GM23338 (cell line): ENCODE data around the gene ARR3. TPM values are rescaled to one million over a fixed set of nuclear protein-coding genes. Genes with fewer than 3 reads are reported as not detected.

Experiments used
- ATAC-seq: fragments of 200-7000 bp; cut with Tn5 transposase; 3 replicates; pipeline ENCODE4 v1.9.1; 2020
- DNase-seq: peaks from one replicate; pipeline ENCODE4 v3.0.0-alpha.2; 2015; ENCODE audit warnings: low spot score
- H2AFZ ChIP-seq: fragments of 200-600 bp; sonication (generic); 2 replicates; pipeline ENCODE4 v1.8.0; 2016; ENCODE audit warnings: antibody characterized with exemption, mild to moderate bottlenecking, moderate library complexity
- H3F3A ChIP-seq: fragments of 200-600 bp; sonication (generic); replicated peaks from 2 replicates; pipeline ENCODE4 v1.8.0; 2017; ENCODE audit warnings: antibody characterized with exemption, mixed run types, low read depth
- H3K27ac ChIP-seq: fragments of 200-600 bp; sonication (generic); 2 replicates; pipeline ENCODE4 v1.6.1; 2016; ENCODE audit warnings: low read depth
- H3K27me3 ChIP-seq: fragments of 200-600 bp; sonication (generic); 2 replicates; pipeline ENCODE4 v1.8.0; 2016; ENCODE audit warnings: mild to moderate bottlenecking, mixed run types, moderate library complexity; ENCODE audit not compliant: insufficient read depth
- H3K36me3 ChIP-seq: fragments of 200-600 bp; sonication (generic); 2 replicates; pipeline ENCODE4 v1.8.0; 2016; ENCODE audit warnings: mild to moderate bottlenecking; ENCODE audit not compliant: insufficient read depth
- H3K4me1 ChIP-seq: fragments of 200-600 bp; sonication (generic); 2 replicates; pipeline ENCODE4 v1.8.0; 2016; ENCODE audit warnings: mild to moderate bottlenecking, moderate library complexity; ENCODE audit not compliant: insufficient read depth
- H3K4me2 ChIP-seq: fragments of 200-600 bp; sonication (generic); 2 replicates; pipeline ENCODE4 v1.7.1; 2017; ENCODE audit warnings: mixed run types
- H3K4me3 ChIP-seq: fragments of 200-600 bp; sonication (generic); 2 replicates; pipeline ENCODE4 v1.6.1; 2016; ENCODE audit warnings: mixed run types
- H3K79me2 ChIP-seq: fragments of 200-600 bp; sonication (generic); replicated peaks from 2 replicates; pipeline ENCODE4 v1.8.0; 2017; ENCODE audit warnings: mild to moderate bottlenecking; ENCODE audit not compliant: insufficient read depth
- H3K9me2 ChIP-seq: fragments of 200-600 bp; sonication (generic); 2 replicates; pipeline ENCODE4 v1.8.0; 2017; ENCODE audit not compliant: insufficient read depth
- H4K20me1 ChIP-seq: fragments of 200-600 bp; sonication (generic); replicated peaks from 2 replicates; pipeline ENCODE4 v1.8.0; 2017; ENCODE audit warnings: mild to moderate bottlenecking; ENCODE audit not compliant: insufficient read depth
- H3K27ac Mint-ChIP-seq: 2 replicates; pipeline ENCODE4 v1.8.0; 2020; ENCODE audit warnings: inconsistent platforms, mild to moderate bottlenecking, moderate library complexity, mixed read lengths
- H3K27me3 Mint-ChIP-seq: 3 replicates; pipeline ENCODE4 v1.8.0; 2022; ENCODE audit warnings: low read depth, mild to moderate bottlenecking, moderate library complexity, mixed read lengths, inconsistent platforms; ENCODE audit not compliant: insufficient read depth, poor library complexity
- H3K36me3 Mint-ChIP-seq: 3 replicates; pipeline ENCODE4 v1.8.0; 2021; ENCODE audit warnings: low read depth, mild to moderate bottlenecking, inconsistent platforms, moderate library complexity, mixed read lengths
- H3K4me1 Mint-ChIP-seq: 3 replicates; pipeline ENCODE4 v1.8.0; 2020; ENCODE audit warnings: mild to moderate bottlenecking, inconsistent platforms, mixed read lengths
- H3K4me3 Mint-ChIP-seq: 3 replicates; pipeline ENCODE4 v1.8.0; 2021; ENCODE audit warnings: moderate library complexity, mild to moderate bottlenecking, inconsistent platforms, mixed read lengths
- H3K9me3 Mint-ChIP-seq: 3 replicates; pipeline ENCODE4 v1.8.0; 2020; ENCODE audit warnings: moderate library complexity, mild to moderate bottlenecking, inconsistent platforms, mixed read lengths
- CREB1 ChIP-seq: fragments of 250-450 bp; sonication (Bioruptor Pico); IDR thresholded peaks from 2 replicates; pipeline ENCODE4 v1.5.0; 2020; ENCODE audit warnings: low read depth, mild to moderate bottlenecking, moderate library complexity
- CTCF ChIP-seq, 2 experiments: fragments of 200-600 bp in 1 of 2; sonication (generic) in 1 of 2; conservative IDR thresholded peaks; 2 replicates each; pipeline versions ENCODE4 v1.5.1 to v1.6.1; 2016 to 2017; ENCODE audit warnings: antibody characterized with exemption in 2 of 2, low read depth in 2 of 2, mild to moderate bottlenecking in 2 of 2, moderate library complexity in 1 of 2
- ETS1 ChIP-seq: IDR thresholded peaks from 2 replicates; pipeline ENCODE4 v1.6.1; 2016; ENCODE audit warnings: antibody characterized with exemption
- EZH2phosphoT487 ChIP-seq: fragments of 200-600 bp; sonication (generic); IDR thresholded peaks from one replicate; pipeline ENCODE4 v1.8.1; 2018; ENCODE audit warnings: antibody characterized with exemption; ENCODE audit not compliant: unreplicated experiment
- JUNB ChIP-seq: IDR thresholded peaks from one replicate; pipeline ENCODE4 v1.6.1; 2016; ENCODE audit warnings: antibody characterized with exemption; ENCODE audit not compliant: unreplicated experiment
- POLR2AphosphoS5 ChIP-seq: IDR thresholded peaks from 2 replicates; pipeline ENCODE4 v1.6.1; 2016; ENCODE audit warnings: antibody characterized with exemption, low read depth
- REST ChIP-seq: IDR thresholded peaks from one replicate; pipeline ENCODE4 v1.6.1; 2018; ENCODE audit warnings: antibody characterized with exemption; ENCODE audit not compliant: unreplicated experiment
- STAT1 ChIP-seq: IDR thresholded peaks from one replicate; pipeline ENCODE4 v1.6.1; 2016; ENCODE audit warnings: antibody characterized with exemption; ENCODE audit not compliant: unreplicated experiment
- ZNF114 ChIP-seq: fragments of 250-450 bp; sonication (Bioruptor Pico); IDR thresholded peaks from 2 replicates; pipeline ENCODE4 v1.5.0; 2020; ENCODE audit warnings: mild to moderate bottlenecking, moderate library complexity
- ZNF331 ChIP-seq: fragments of 250-450 bp; sonication (Bioruptor Pico); IDR thresholded peaks from 2 replicates; pipeline ENCODE4 v1.5.0; 2020; ENCODE audit warnings: low read depth, mild to moderate bottlenecking, moderate library complexity
- ZNF462 ChIP-seq: fragments of 250-450 bp; sonication (Bioruptor Pico); IDR thresholded peaks from 2 replicates; pipeline ENCODE4 v1.5.0; 2020; ENCODE audit warnings: mild to moderate bottlenecking, moderate library complexity
- polyA plus RNA-seq: library from polyadenylated mRNA; unstranded; fragments of >200 nt; fragmentation: Nextera tagmentation; extraction: Ambion mirVana; gene quantifications from 2 replicates; pipeline ENCODE4 v1.2.1, GENCODE V29; 2016
- total RNA-seq: library from RNA; depleted of rRNA; stranded (reverse); fragments of >200 nt; shearing (Covaris generic); gene quantifications from 2 replicates; pipeline ENCODE4 v1.2.3, GENCODE V29; 2014

The ARR3 gene
- total and polyA plus RNA-seq, 2 experiments from 2014 or later = not detected

GRCh38 chrX:70279081-70279480, 10.9 kb downstream of the ARR3 start:
- no peak for ATAC-seq
- Mint-ChIP-seq H3K27me3 (peaks cover 2% of the 10 kb centered on the region), H3K4me3 (no peak overlapping the region), H3K36me3 (no peaks in the 10 kb centered on the region), H3K4me1 (no peaks in the 10 kb centered on the region), H3K27ac (no peak overlapping the region), H3K9me3 (no peaks in the 10 kb centered on the region)
- H3K27me3 ChIP-seq = no peaks in the 10 kb centered on the region
- DNase-seq = no peak
- H3K4me2 ChIP-seq = no peak overlapping the region
- H3K4me3 ChIP-seq = no peak overlapping the region
- H4K20me1 ChIP-seq = no peaks in the 10 kb centered on the region
- no peaks in the 10 kb centered on the region for H3K9me2 ChIP-seq
- TF ChIP-seq POLR2AphosphoS5 (no peak), REST (no peak), ETS1 (no peak), EZH2phosphoT487 (no peak), CREB1 (no peak), ZNF462 (CRISPR knock-in tag) (no peak), CTCF (conservative IDR thresholded peaks at IDR 0.05; ENCODE audit: low read depth in 2 of 2) (no peak), STAT1 (no peak), JUNB (no peak), ZNF114 (CRISPR knock-in tag) (no peak), ZNF331 (CRISPR knock-in tag) (no peak)
- no peaks in the 10 kb centered on the region for H3K36me3 ChIP-seq
- no peaks in the 10 kb centered on the region for H3K79me2 ChIP-seq
- H3K4me1 ChIP-seq = no peaks in the 10 kb centered on the region
- no peak overlapping the region for H2AFZ ChIP-seq
- no peak overlapping the region for H3K27ac ChIP-seq
- H3F3A ChIP-seq = no peaks in the 10 kb centered on the region
